Measurements from ENCODE around the gene GAS7. TPM values are rescaled to one million over a fixed set of nuclear protein-coding genes. Genes with fewer than 3 reads are reported as not detected.

GAS7 gene
- total and polyA plus RNA-seq, 2 experiments from 2014 or later, result 1.9 to 10.7 TPM

- TF ChIP-seq REST (IDR thresholded peaks at IDR 0.05; ENCODE audit: unreplicated experiment), result no peak
- no peak for TF ChIP-seq CREB1 (CRISPR knock-in tag; IDR thresholded peaks at IDR 0.05; ENCODE audit: low read depth)
- TF ChIP-seq ZNF331 (CRISPR knock-in tag; IDR thresholded peaks at IDR 0.05; ENCODE audit: low read depth), result no peak
- TF ChIP-seq ZNF114 (CRISPR knock-in tag; IDR thresholded peaks at IDR 0.05), result no peak
- TF ChIP-seq STAT1 (IDR thresholded peaks at IDR 0.05; ENCODE audit: unreplicated experiment), result no peak
These were observed 155.7 kb downstream of the GAS7 start (continued) for GRCh38 chr17:10042589-10043244.

- no peak for ATAC-seq
- H3K4me2 ChIP-seq, result no peak overlapping the region
- no peaks in the 10 kb centered on the region for H3K27me3 ChIP-seq (ENCODE audit: insufficient read depth)
- no peak overlapping the region for H3K27ac ChIP-seq (ENCODE audit: low read depth)
- no peak overlapping the region for H3K4me3 ChIP-seq
- Mint-ChIP-seq H3K4me3 (no peak overlapping the region), H3K36me3 (ENCODE audit: low read depth) (no peaks in the 10 kb centered on the region), H3K27ac (no peak overlapping the region), H3K27me3 (ENCODE audit: insufficient read depth, low read depth, poor library complexity) (peaks cover 2% of the 10 kb centered on the region), H3K4me1 (peaks cover 3% of the 10 kb centered on the region; the same call in 2 of the 3 replicates), H3K9me3 (no peaks in the 10 kb centered on the region)
- H2AFZ ChIP-seq, result no peak overlapping the region
- no peaks in the 10 kb centered on the region; the same call in 1 of the 2 replicates for H3K9me2 ChIP-seq (ENCODE audit: insufficient read depth)
- no peak for DNase-seq (ENCODE audit: low spot score)
- H3K79me2 ChIP-seq (replicated peaks; ENCODE audit: insufficient read depth), result no peaks in the 10 kb centered on the region
- no peaks in the 10 kb centered on the region for H3K36me3 ChIP-seq (ENCODE audit: insufficient read depth)
- H4K20me1 ChIP-seq (replicated peaks; ENCODE audit: insufficient read depth), result no peaks in the 10 kb centered on the region
- H3F3A ChIP-seq (replicated peaks; ENCODE audit: low read depth), result no peaks in the 10 kb centered on the region
- no peaks in the 10 kb centered on the region for H3K4me1 ChIP-seq (ENCODE audit: insufficient read depth)
- TF ChIP-seq EZH2phosphoT487 (IDR thresholded peaks at IDR 0.05; ENCODE audit: unreplicated experiment), result no peak
- TF ChIP-seq NANOG (IDR thresholded peaks at IDR 0.05; ENCODE audit: borderline replicate concordance), result no peak
- TF ChIP-seq ZNF462 (CRISPR knock-in tag; IDR thresholded peaks at IDR 0.05), result no peak
- no peak for TF ChIP-seq CTCF (conservative IDR thresholded peaks at IDR 0.05; ENCODE audit: low read depth in 2 of 2)
- TF ChIP-seq EZH2 (IDR thresholded peaks at IDR 0.05; ENCODE audit: low read depth, unreplicated experiment), result no peak
- no peak for TF ChIP-seq ZNF114 (CRISPR knock-in tag; IDR thresholded peaks at IDR 0.05)
- TF ChIP-seq ETS1 (IDR thresholded peaks at IDR 0.05), result no peak
These were observed 156.4 kb downstream of the GAS7 start for GRCh38 chr17:10041916-10042588.
